IPS-15b (cell line): ENCODE data around the gene ADAMTS16.

Experiments
- H3K27me3 ChIP-seq: one replicate; pipeline ENCODE4 v1.6.1; 2013; ENCODE audit warnings: low read length; ENCODE audit not compliant: control insufficient read depth, insufficient read depth
- H3K36me3 ChIP-seq: one replicate; pipeline ENCODE4 v1.6.1; 2013; ENCODE audit warnings: low read length; ENCODE audit not compliant: control insufficient read depth, insufficient read depth
- H3K4me1 ChIP-seq: one replicate; pipeline ENCODE4 v1.6.1; 2013; ENCODE audit warnings: mild to moderate bottlenecking, low read length; ENCODE audit not compliant: control insufficient read depth, insufficient read depth
- H3K4me3 ChIP-seq: one replicate; pipeline ENCODE4 v1.5.1; 2013; ENCODE audit warnings: low read depth, low read length
- H3K9ac ChIP-seq: one replicate; pipeline ENCODE4 v1.6.1; 2013; ENCODE audit warnings: low read depth, mild to moderate bottlenecking, low read length
- H3K9me3 ChIP-seq: one replicate; pipeline ENCODE4 v1.6.1; 2013; ENCODE audit warnings: mild to moderate bottlenecking, low read length; ENCODE audit not compliant: control insufficient read depth, insufficient read depth

The ADAMTS16 gene

GRCh38 chr5:5192681-5193080 is 52.6 kb downstream of the ADAMTS16 start:
- Histone ChIP-seq H3K27me3 (no peaks in the 10 kb centered on the region), H3K4me3 (no peak overlapping the region), H3K4me1 (no peaks in the 10 kb centered on the region), H3K36me3 (no peaks in the 10 kb centered on the region), H3K9ac (no peak overlapping the region), H3K9me3 (no peaks in the 10 kb centered on the region)

GRCh38 chr5:5195128-5195918 is 55.2 kb downstream of the ADAMTS16 start:
- no peaks in the 10 kb centered on the region for H3K9me3 ChIP-seq
- H3K4me1 ChIP-seq: peaks cover 9% of the 10 kb centered on the region
- H3K27me3 ChIP-seq: no peaks in the 10 kb centered on the region
- no peaks in the 10 kb centered on the region for H3K36me3 ChIP-seq
- no peak overlapping the region for H3K4me3 ChIP-seq
- no peak overlapping the region for H3K9ac ChIP-seq

- Histone ChIP-seq H3K9ac (no peak overlapping the region), H3K9me3 (no peaks in the 10 kb centered on the region), H3K4me1 (peaks cover 9% of the 10 kb centered on the region), H3K36me3 (no peaks in the 10 kb centered on the region), H3K27me3 (no peaks in the 10 kb centered on the region), H3K4me3 (no peak overlapping the region)
These were observed 58.0 kb downstream of the ADAMTS16 start for GRCh38 chr5:5198135-5198534.

- no peaks in the 10 kb centered on the region for H3K36me3 ChIP-seq
These were observed 58.7 kb downstream of the ADAMTS16 start for GRCh38 chr5:5198815-5199214.

GRCh38 chr5:5199495-5199894 is 59.4 kb downstream of the ADAMTS16 start:
- Histone ChIP-seq H3K36me3 (no peaks in the 10 kb centered on the region), H3K4me1 (peaks cover 9% of the 10 kb centered on the region), H3K27me3 (no peaks in the 10 kb centered on the region), H3K9ac (no peak overlapping the region), H3K9me3 (no peaks in the 10 kb centered on the region), H3K4me3 (no peak overlapping the region)

More at GRCh38 chr5:5198815-5199214, 58.7 kb downstream of the ADAMTS16 start:
- Histone ChIP-seq H3K9me3 (no peaks in the 10 kb centered on the region), H3K4me1 (peaks cover 9% of the 10 kb centered on the region), H3K9ac (no peak overlapping the region), H3K27me3 (no peaks in the 10 kb centered on the region), H3K4me3 (no peak overlapping the region)

- Histone ChIP-seq H3K27me3 (no peaks in the 10 kb centered on the region), H3K9me3 (no peaks in the 10 kb centered on the region), H3K9ac (no peak overlapping the region), H3K4me3 (no peak overlapping the region), H3K4me1 (peaks cover 9% of the 10 kb centered on the region), H3K36me3 (no peaks in the 10 kb centered on the region)
These were observed 60.0 kb downstream of the ADAMTS16 start for GRCh38 chr5:5200133-5200532.

- Histone ChIP-seq H3K9ac (no peak overlapping the region), H3K36me3 (no peaks in the 10 kb centered on the region), H3K27me3 (no peaks in the 10 kb centered on the region), H3K4me1 (peaks cover 9% of the 10 kb centered on the region), H3K9me3 (no peaks in the 10 kb centered on the region), H3K4me3 (no peak overlapping the region)
These were observed 62.2 kb downstream of the ADAMTS16 start for GRCh38 chr5:5202321-5202720.

GRCh38 chr5:5203451-5203850 is 63.3 kb downstream of the ADAMTS16 start:
- no peak overlapping the region for H3K9ac ChIP-seq
- H3K4me1 ChIP-seq: peaks cover 9% of the 10 kb centered on the region
- no peak overlapping the region for H3K4me3 ChIP-seq
- H3K9me3 ChIP-seq: no peaks in the 10 kb centered on the region
- H3K36me3 ChIP-seq: no peaks in the 10 kb centered on the region
- no peaks in the 10 kb centered on the region for H3K27me3 ChIP-seq

- H3K9me3 ChIP-seq: no peaks in the 10 kb centered on the region
- H3K9ac ChIP-seq: no peak overlapping the region
- H3K4me1 ChIP-seq: no peaks in the 10 kb centered on the region
- no peak overlapping the region for H3K4me3 ChIP-seq
- H3K36me3 ChIP-seq: no peaks in the 10 kb centered on the region
- H3K27me3 ChIP-seq: no peaks in the 10 kb centered on the region
These were observed 67.7 kb downstream of the ADAMTS16 start for GRCh38 chr5:5207828-5208227.

- no peaks in the 10 kb centered on the region for H3K9me3 ChIP-seq
- H3K4me1 ChIP-seq: no peaks in the 10 kb centered on the region
- H3K36me3 ChIP-seq: no peaks in the 10 kb centered on the region
- H3K9ac ChIP-seq: no peak overlapping the region
- H3K4me3 ChIP-seq: no peak overlapping the region
- H3K27me3 ChIP-seq: no peaks in the 10 kb centered on the region
These were observed 69.0 kb downstream of the ADAMTS16 start for GRCh38 chr5:5209089-5209488.

- Histone ChIP-seq H3K4me1 (no peaks in the 10 kb centered on the region), H3K36me3 (no peaks in the 10 kb centered on the region), H3K27me3 (no peaks in the 10 kb centered on the region), H3K9ac (no peak overlapping the region), H3K9me3 (no peaks in the 10 kb centered on the region), H3K4me3 (no peak overlapping the region)
These were observed 69.6 kb downstream of the ADAMTS16 start for GRCh38 chr5:5209510-5210286.

GRCh38 chr5:5217371-5217770 is 77.2 kb downstream of the ADAMTS16 start:
- H3K4me1 ChIP-seq: no peaks in the 10 kb centered on the region
- no peaks in the 10 kb centered on the region for H3K9me3 ChIP-seq
- no peak overlapping the region for H3K9ac ChIP-seq
- no peaks in the 10 kb centered on the region for H3K36me3 ChIP-seq
- H3K27me3 ChIP-seq: no peaks in the 10 kb centered on the region
- H3K4me3 ChIP-seq: no peak overlapping the region
